IMR-90 (cell line): ENCODE data around the gene C1orf141. TPM values are rescaled to one million over a fixed set of nuclear protein-coding genes. Genes with fewer than 3 reads are reported as not detected.

ENCODE experiments used
- ATAC-seq: fragments of 200-7000 bp; cut with Tn5 transposase; 2 replicates; pipeline ENCODE4 v1.9.1; 2020; ENCODE audit warnings: low read depth, mild to moderate bottlenecking, moderate library complexity
- BruUV-seq: library from RNA; stranded (reverse); fragments of 400-500 nt; replicated peaks from 2 replicates; lab custom pipeline; 2021; lab: Mats Ljungman, UMichigan
- CTCF ChIA-PET: fragments of 300-600 bp; formaldehyde crosslinking; extraction: SDS; loops from one replicate; lab custom pipeline; 2021; ENCODE audit warnings: antibody characterized with exemption; lab: Yijun Ruan, JAX
- POLR2A ChIA-PET: fragments of 300-600 bp; sonication (Branson Sonifier 250); formaldehyde crosslinking; loops from one replicate; lab custom pipeline; 2022; ENCODE audit warnings: antibody characterized with exemption; ENCODE audit not compliant: unreplicated experiment; lab: Charles Lee
- DNase-seq: peaks from one replicate; pipeline ENCODE4 v3.0.0; 2013
- H2AFZ ChIP-seq: replicated peaks from 2 replicates; pipeline ENCODE3; 2013; ENCODE audit warnings: low read length, mild to moderate bottlenecking; ENCODE audit not compliant: poor library complexity
- H2AK5ac ChIP-seq: 2 replicates; pipeline ENCODE4 v1.6.1; 2013; ENCODE audit warnings: low read depth, low read length, inconsistent platforms
- H2AK9ac ChIP-seq: replicated peaks from 2 replicates; pipeline ENCODE3; 2013; ENCODE audit warnings: mild to moderate bottlenecking, low read depth, low read length, moderate library complexity; ENCODE audit not compliant: poor library complexity
- H2BK120ac ChIP-seq: 2 replicates; pipeline ENCODE4 v1.6.1; 2013; ENCODE audit warnings: low read depth, low read length, inconsistent platforms
- H2BK15ac ChIP-seq: 3 replicates; pipeline ENCODE4 v1.6.1; 2013; ENCODE audit warnings: low read depth, low read length, inconsistent platforms
- H2BK20ac ChIP-seq: 2 replicates; pipeline ENCODE4 v1.6.1; 2013; ENCODE audit warnings: low read depth, mild to moderate bottlenecking, inconsistent platforms, low read length, moderate library complexity
- H2BK5ac ChIP-seq: 2 replicates; pipeline ENCODE4 v1.6.1; 2013; ENCODE audit warnings: mild to moderate bottlenecking, low read depth, low read length, inconsistent platforms; ENCODE audit not compliant: poor library complexity, severe bottlenecking
- H3K14ac ChIP-seq: replicated peaks from 2 replicates; pipeline ENCODE4 v1.6.1; 2013; ENCODE audit warnings: low read depth, low read length, inconsistent platforms
- H3K18ac ChIP-seq: 2 replicates; pipeline ENCODE4 v1.6.1; 2013; ENCODE audit warnings: low read depth, low read length, control low read depth
- H3K23ac ChIP-seq: 2 replicates; pipeline ENCODE4 v1.6.1; 2013; ENCODE audit warnings: low read depth, low read length, inconsistent platforms
- H3K27ac ChIP-seq: 2 replicates; pipeline ENCODE4 v1.5.1; 2013; ENCODE audit warnings: mild to moderate bottlenecking, control low read depth, low read length; ENCODE audit not compliant: insufficient read depth
- H3K27me3 ChIP-seq: 2 replicates; pipeline ENCODE4 v1.6.1; 2013; ENCODE audit warnings: low read length; ENCODE audit not compliant: control insufficient read depth, insufficient read depth
- H3K36me3 ChIP-seq: 2 replicates; pipeline ENCODE4 v1.6.1; 2013; ENCODE audit warnings: low read length, mixed read lengths; ENCODE audit not compliant: control insufficient read depth, insufficient read depth
- H3K4ac ChIP-seq: 2 replicates; pipeline ENCODE4 v1.6.1; 2013; ENCODE audit warnings: low read depth, low read length, inconsistent platforms
- H3K4me1 ChIP-seq: 2 replicates; pipeline ENCODE4 v1.6.1; 2013; ENCODE audit warnings: low read length, mixed read lengths; ENCODE audit not compliant: control insufficient read depth, insufficient read depth
- H3K4me2 ChIP-seq: 2 replicates; pipeline ENCODE4 v1.6.1; 2013; ENCODE audit warnings: low read depth, mild to moderate bottlenecking, control low read depth, low read length, moderate library complexity
- H3K4me3 ChIP-seq: 2 replicates; pipeline ENCODE4 v1.5.1; 2013; ENCODE audit warnings: low read depth, mild to moderate bottlenecking, control low read depth, low read length, moderate library complexity; ENCODE audit not compliant: insufficient read depth
- H3K56ac ChIP-seq: 2 replicates; pipeline ENCODE4 v1.6.1; 2013; ENCODE audit warnings: low read length, inconsistent platforms; ENCODE audit not compliant: insufficient read depth; ENCODE audit errors: extremely low read depth
- H3K79me1 ChIP-seq, 2 experiments: 2 replicates each; pipeline ENCODE4 v1.6.1; 2013; ENCODE audit warnings: low read length in 2 of 2, inconsistent platforms in 1 of 2, low read depth in 1 of 2
- H3K9ac ChIP-seq: 2 replicates; pipeline ENCODE4 v1.6.1; 2013; ENCODE audit warnings: low read depth, low read length, control low read depth
- H3K9me1 ChIP-seq: 2 replicates; pipeline ENCODE4 v1.6.1; 2013; ENCODE audit warnings: low read length, inconsistent platforms; ENCODE audit not compliant: insufficient read depth
- H3K9me3 ChIP-seq: 2 replicates; pipeline ENCODE4 v1.6.1; 2013; ENCODE audit warnings: low read length; ENCODE audit not compliant: control insufficient read depth, insufficient read depth
- H4K20me1 ChIP-seq: 2 replicates; pipeline ENCODE4 v1.6.1; 2013; ENCODE audit warnings: low read length, inconsistent platforms; ENCODE audit not compliant: insufficient read depth
- H4K5ac ChIP-seq: 2 replicates; pipeline ENCODE4 v1.6.1; 2013; ENCODE audit warnings: mild to moderate bottlenecking, low read depth, low read length, control low read depth
- H4K8ac ChIP-seq, 2 experiments: 2 replicates each; pipeline ENCODE4 v1.6.1; 2013; ENCODE audit warnings: low read depth in 2 of 2, low read length in 2 of 2, control low read depth in 1 of 2, inconsistent platforms in 1 of 2
- H4K91ac ChIP-seq: 2 replicates; pipeline ENCODE4 v1.6.1; 2013; ENCODE audit warnings: low read depth, low read length, inconsistent platforms; ENCODE audit not compliant: insufficient read depth
- BHLHE40 ChIP-seq: fragments of 150-350 bp; IDR thresholded peaks from 2 replicates; pipeline ENCODE4 v1.6.1; 2016; ENCODE audit warnings: mild to moderate bottlenecking, low read depth, low read length
- CHD1 ChIP-seq: IDR thresholded peaks from 2 replicates; pipeline ENCODE4 v1.6.1; 2012; ENCODE audit warnings: low read depth, low read length, improper control_type of control experiment
- FOS ChIP-seq: fragments of 150-350 bp; IDR thresholded peaks from 2 replicates; pipeline ENCODE4 v1.6.1; 2016; ENCODE audit warnings: low read depth, low read length
- MAFK ChIP-seq: IDR thresholded peaks from 2 replicates; pipeline ENCODE4 v1.6.1; 2012; ENCODE audit warnings: low read depth, low read length, improper control_type of control experiment
- MAZ ChIP-seq: IDR thresholded peaks from 2 replicates; pipeline ENCODE4 v1.6.1; 2012; ENCODE audit warnings: low read depth, mild to moderate bottlenecking, low read length, improper control_type of control experiment, moderate library complexity, borderline replicate concordance
- MXI1 ChIP-seq: IDR thresholded peaks from 2 replicates; pipeline ENCODE4 v1.6.1; 2012; ENCODE audit warnings: low read depth, mild to moderate bottlenecking, low read length, moderate library complexity, borderline replicate concordance
- POLR2A ChIP-seq: IDR thresholded peaks from 2 replicates; pipeline ENCODE4 v1.6.1; 2012; ENCODE audit warnings: mild to moderate bottlenecking, low read depth, low read length
- RAD21 ChIP-seq: IDR thresholded peaks from 2 replicates; pipeline ENCODE4 v1.6.1; 2012; ENCODE audit warnings: low read length, improper control_type of control experiment
- RCOR1 ChIP-seq: IDR thresholded peaks from 2 replicates; pipeline ENCODE4 v1.6.1; 2012; ENCODE audit warnings: mild to moderate bottlenecking, low read length, improper control_type of control experiment; ENCODE audit not compliant: insufficient replicate concordance
- RFX5 ChIP-seq: IDR thresholded peaks from 2 replicates; pipeline ENCODE4 v1.8.0; 2012; ENCODE audit warnings: low read depth, mild to moderate bottlenecking, low read length, moderate library complexity
- WGBS, 2 experiments: methylation state at CpG; one replicate each; pipeline versions ENCODE4 v1.1.5 to v1.1.7; 2013; ENCODE audit warnings: missing lambda C conversion rate in 2 of 2; ENCODE audit not compliant: insufficient read length in 1 of 2; ENCODE audit errors: extremely low coverage in 2 of 2; 5-methylcytosine and 5-hydroxymethylcytosine counted together
- dilution Hi-C: fragments of 300-500 bp; cut with HindIII; formaldehyde crosslinking; loops from one replicate; pipeline ENCODE4 v1.14.3; 2018; ENCODE audit warnings: low sequenced_read_pairs; ENCODE audit not compliant: unreplicated experiment
- in situ Hi-C: fragments of 300-500 bp; cut with MboI; formaldehyde crosslinking; loops from 3 replicates; pipeline ENCODE4 v1.14.3; 2019; ENCODE audit warnings: low sequenced_read_pairs, inconsistent platforms, mixed read lengths
- intact Hi-C: fragments of 100-400 bp; cut with micrococcal nuclease; formaldehyde crosslinking; loops from 2 replicates; pipeline ENCODE4 v1.10.0; 2022
- polyA plus RNA-seq, 3 experiments: library from polyadenylated mRNA; depleted of rRNA; stranded (reverse); fragments of >200 nt; gene quantifications; 2 replicates each; pipeline ENCODE4 v1.2.3, GENCODE V29; 2012; ENCODE audit warnings: low replicate concordance in 1 of 3
- total RNA-seq: library from RNA; depleted of rRNA; stranded (reverse); fragments of >200 nt; gene quantifications from 2 replicates; pipeline ENCODE4 v1.2.3, GENCODE V29; 2012
- TF ChIP-seq, protein P1 (sequence below): conservative IDR thresholded peaks from 2 replicates; pipeline ENCODE4 v1.5.1; 2012; ENCODE audit warnings: mild to moderate bottlenecking, low read depth, low read length, improper control_type of control experiment
- TF ChIP-seq, protein P2 (sequence below): fragments of 150-350 bp; IDR thresholded peaks from 2 replicates; pipeline ENCODE4 v1.6.1; 2017; ENCODE audit warnings: mild to moderate bottlenecking, antibody characterized with exemption, low read length, low read depth

C1orf141 gene
- total and polyA plus RNA-seq, 2 of the 4 experiments (the other 2 are of a cell fraction) = not detected

DNA sequence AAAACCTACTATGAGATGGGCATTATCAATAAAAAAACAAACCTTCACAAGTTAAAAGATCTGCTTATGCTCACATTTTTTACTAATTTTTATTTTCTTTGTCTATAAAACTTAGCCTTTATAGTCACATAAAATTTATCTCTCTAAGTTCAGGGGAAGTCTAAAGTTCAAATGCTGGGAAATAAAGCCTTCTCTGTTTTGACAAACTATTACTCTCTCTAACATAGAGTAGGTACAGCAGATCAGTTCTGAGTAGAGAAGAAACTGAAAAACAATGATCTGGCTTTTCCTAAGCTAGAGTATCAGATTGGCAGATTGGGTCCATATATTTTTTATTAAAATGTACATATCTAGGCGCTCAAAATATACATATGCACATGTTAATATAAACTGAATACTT lies 31.2 kb downstream of the C1orf141 start:
- no peak overlapping the region for H3K56ac ChIP-seq
- no peaks in the 10 kb centered on the region for H3K9me1 ChIP-seq
- H2AK9ac ChIP-seq = no peak overlapping the region
- H3K4ac ChIP-seq = no peak overlapping the region
- no peak overlapping the region for H3K4me3 ChIP-seq
- H3K79me1 ChIP-seq = no peaks in the 10 kb centered on the region
- H3K27me3 ChIP-seq = no peaks in the 10 kb centered on the region
- no peak overlapping the region for H4K8ac ChIP-seq
- in situ Hi-C loops (no loop called here), dilution Hi-C loops (no loop called here), intact Hi-C loops (no loop called here)
- H3K23ac ChIP-seq = no peak overlapping the region
- ATAC-seq (no peak), DNase-seq (no peak)
- no peaks in the 10 kb centered on the region for H3K36me3 ChIP-seq
- no peak overlapping the region for H3K9ac ChIP-seq
- WGBS, 2 experiments = no CpG with 5 or more reads among the region's 1 CpG
- H2AFZ ChIP-seq = no peak overlapping the region
- H2AK5ac ChIP-seq = no peak overlapping the region
- no peak for TF ChIP-seq RCOR1
- TF ChIP-seq MAZ = no peak
- TF ChIP-seq MAFK = no peak
- no peak for TF ChIP-seq RAD21
- TF ChIP-seq CHD1 = no peak
- TF ChIP-seq FOS = no peak
- TF ChIP-seq, protein P1, sequence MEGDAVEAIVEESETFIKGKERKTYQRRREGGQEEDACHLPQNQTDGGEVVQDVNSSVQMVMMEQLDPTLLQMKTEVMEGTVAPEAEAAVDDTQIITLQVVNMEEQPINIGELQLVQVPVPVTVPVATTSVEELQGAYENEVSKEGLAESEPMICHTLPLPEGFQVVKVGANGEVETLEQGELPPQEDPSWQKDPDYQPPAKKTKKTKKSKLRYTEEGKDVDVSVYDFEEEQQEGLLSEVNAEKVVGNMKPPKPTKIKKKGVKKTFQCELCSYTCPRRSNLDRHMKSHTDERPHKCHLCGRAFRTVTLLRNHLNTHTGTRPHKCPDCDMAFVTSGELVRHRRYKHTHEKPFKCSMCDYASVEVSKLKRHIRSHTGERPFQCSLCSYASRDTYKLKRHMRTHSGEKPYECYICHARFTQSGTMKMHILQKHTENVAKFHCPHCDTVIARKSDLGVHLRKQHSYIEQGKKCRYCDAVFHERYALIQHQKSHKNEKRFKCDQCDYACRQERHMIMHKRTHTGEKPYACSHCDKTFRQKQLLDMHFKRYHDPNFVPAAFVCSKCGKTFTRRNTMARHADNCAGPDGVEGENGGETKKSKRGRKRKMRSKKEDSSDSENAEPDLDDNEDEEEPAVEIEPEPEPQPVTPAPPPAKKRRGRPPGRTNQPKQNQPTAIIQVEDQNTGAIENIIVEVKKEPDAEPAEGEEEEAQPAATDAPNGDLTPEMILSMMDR = no peak
- no peak for TF ChIP-seq MXI1
- no peak for TF ChIP-seq POLR2A
- no peak for TF ChIP-seq RFX5
- TF ChIP-seq, protein P2, sequence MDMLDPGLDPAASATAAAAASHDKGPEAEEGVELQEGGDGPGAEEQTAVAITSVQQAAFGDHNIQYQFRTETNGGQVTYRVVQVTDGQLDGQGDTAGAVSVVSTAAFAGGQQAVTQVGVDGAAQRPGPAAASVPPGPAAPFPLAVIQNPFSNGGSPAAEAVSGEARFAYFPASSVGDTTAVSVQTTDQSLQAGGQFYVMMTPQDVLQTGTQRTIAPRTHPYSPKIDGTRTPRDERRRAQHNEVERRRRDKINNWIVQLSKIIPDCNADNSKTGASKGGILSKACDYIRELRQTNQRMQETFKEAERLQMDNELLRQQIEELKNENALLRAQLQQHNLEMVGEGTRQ = no peak
- no peak for TF ChIP-seq BHLHE40
- H3K27ac ChIP-seq = no peak overlapping the region
- CTCF ChIA-PET = interaction anchor here (0.6 kb wide), 1 partner anchor 1794 kb away, joined by 4 read pairs; the partner anchor contains the start of gene DNAJC6
- no peaks in the 10 kb centered on the region for H4K20me1 ChIP-seq
- H2BK15ac ChIP-seq = no peak overlapping the region
- no peak overlapping the region for H4K91ac ChIP-seq
- H3K14ac ChIP-seq = no peak overlapping the region
- BruUV-seq = no TSS peak
- H2BK5ac ChIP-seq = no peak overlapping the region
- peaks cover 3% of the 10 kb centered on the region for H3K4me1 ChIP-seq
- H2BK120ac ChIP-seq = no peak overlapping the region
- POLR2A ChIA-PET = no interaction called here
- no peak overlapping the region for H4K5ac ChIP-seq
- H3K9me3 ChIP-seq = no peaks in the 10 kb centered on the region
- no peak overlapping the region for H3K18ac ChIP-seq
- no peak overlapping the region for H3K4me2 ChIP-seq
- no peak overlapping the region for H2BK20ac ChIP-seq
